Spleen (tissue), 7 donors: ENCODE measurements around the gene LYZL1.

ENCODE experiments used
- POLR2A ChIP-seq, 3 donors: fragments of 450-650 bp; IDR thresholded peaks; one replicate each; pipeline ENCODE4 v1.5.1; 2017; ENCODE audit warnings: antibody characterized with exemption in 3 of 3, mild to moderate bottlenecking in 1 of 3
- POLR2AphosphoS5 ChIP-seq, 3 donors: sonication (generic); formaldehyde crosslinking; IDR thresholded peaks; one replicate each; pipeline ENCODE4 v1.5.1; 2017; ENCODE audit warnings: antibody characterized with exemption in 3 of 3
- TF ChIP-seq, protein P1 (sequence below), 11 experiments: fragments of 200-600 bp in 7 of 11; fragments of 450-650 bp in 4 of 11; sonication (generic) in 4 of 11; IDR thresholded peaks in 8 of 11; conservative IDR thresholded peaks in 3 of 11; 1 replicate in 7 of 11; 2 replicates in 4 of 11; pipeline versions ENCODE4 v1.4.0 to v1.8.0; 2016 to 2021; ENCODE audit warnings: antibody characterized with exemption in 11 of 11, inconsistent platforms in 4 of 11, mild to moderate bottlenecking in 1 of 11
- donor health status: DM: no; HTN: no; CAD: no; lungs with moderate emphysema.
- donor health status: DM: no; HTN: no; CAD: no.
- donor health status: DM: no; HTN: no; CAD: no.

DNA sequence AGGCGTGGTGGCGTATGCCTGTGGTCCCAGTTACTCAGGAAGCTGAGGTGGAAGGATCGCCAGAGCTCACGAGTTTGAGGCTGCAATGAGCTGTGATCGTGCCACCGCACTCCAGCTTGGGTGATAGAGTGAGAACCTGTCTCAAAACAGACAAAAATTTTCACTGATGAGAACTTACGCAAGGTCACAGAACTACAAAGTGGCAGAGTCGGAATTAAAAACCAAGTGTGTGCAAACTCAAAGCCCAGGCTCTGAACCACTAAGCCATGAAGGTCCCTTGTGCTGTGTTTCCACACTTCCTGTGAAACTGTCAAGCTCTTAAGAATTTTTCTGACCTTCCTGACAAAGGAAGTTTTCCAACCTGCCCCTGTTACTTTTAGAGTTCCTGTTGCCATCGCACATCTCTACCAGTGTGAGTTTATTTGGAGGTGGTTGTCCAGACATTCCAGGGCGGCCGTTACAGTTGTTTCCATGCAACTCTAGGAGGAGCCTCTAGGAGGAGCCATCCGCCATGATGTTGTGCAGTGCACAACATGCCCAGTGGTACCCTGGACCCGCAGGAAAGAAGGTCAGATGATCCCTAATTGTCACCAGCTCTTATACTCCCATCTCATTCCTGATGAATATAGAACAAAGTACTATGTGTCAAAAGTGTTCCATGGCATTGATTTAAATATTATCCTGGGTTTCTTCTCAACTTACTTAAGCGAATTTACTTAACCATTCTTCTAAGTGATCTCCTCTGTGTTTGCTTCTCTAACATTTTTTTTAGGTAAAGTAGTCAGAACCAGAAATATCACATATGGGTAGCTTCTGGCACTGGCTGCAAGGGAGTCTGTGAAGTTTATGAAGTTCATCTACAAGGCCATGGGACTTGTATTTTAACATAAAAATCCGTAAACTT is 49.0 kb upstream of the LYZL1 start:
- TF ChIP-seq POLR2AphosphoS5 (IDR thresholded peaks at IDR 0.05) (no peak), POLR2A (IDR thresholded peaks at IDR 0.05) (no peak)
- TF ChIP-seq, protein P1, sequence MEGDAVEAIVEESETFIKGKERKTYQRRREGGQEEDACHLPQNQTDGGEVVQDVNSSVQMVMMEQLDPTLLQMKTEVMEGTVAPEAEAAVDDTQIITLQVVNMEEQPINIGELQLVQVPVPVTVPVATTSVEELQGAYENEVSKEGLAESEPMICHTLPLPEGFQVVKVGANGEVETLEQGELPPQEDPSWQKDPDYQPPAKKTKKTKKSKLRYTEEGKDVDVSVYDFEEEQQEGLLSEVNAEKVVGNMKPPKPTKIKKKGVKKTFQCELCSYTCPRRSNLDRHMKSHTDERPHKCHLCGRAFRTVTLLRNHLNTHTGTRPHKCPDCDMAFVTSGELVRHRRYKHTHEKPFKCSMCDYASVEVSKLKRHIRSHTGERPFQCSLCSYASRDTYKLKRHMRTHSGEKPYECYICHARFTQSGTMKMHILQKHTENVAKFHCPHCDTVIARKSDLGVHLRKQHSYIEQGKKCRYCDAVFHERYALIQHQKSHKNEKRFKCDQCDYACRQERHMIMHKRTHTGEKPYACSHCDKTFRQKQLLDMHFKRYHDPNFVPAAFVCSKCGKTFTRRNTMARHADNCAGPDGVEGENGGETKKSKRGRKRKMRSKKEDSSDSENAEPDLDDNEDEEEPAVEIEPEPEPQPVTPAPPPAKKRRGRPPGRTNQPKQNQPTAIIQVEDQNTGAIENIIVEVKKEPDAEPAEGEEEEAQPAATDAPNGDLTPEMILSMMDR (IDR thresholded peaks at IDR 0.05 in 8 of 11, conservative IDR thresholded peaks at IDR 0.05 in 3 of 11), result peak in 2 of 11 experiments; percentile 9 to 28
